ENCODE measurements around the gene TUSC7. TPM values are rescaled to one million over a fixed set of nuclear protein-coding genes. Genes with fewer than 3 reads are reported as not detected.

TUSC7 gene
- total and polyA plus RNA-seq, 12 donors = not detected

DNA sequence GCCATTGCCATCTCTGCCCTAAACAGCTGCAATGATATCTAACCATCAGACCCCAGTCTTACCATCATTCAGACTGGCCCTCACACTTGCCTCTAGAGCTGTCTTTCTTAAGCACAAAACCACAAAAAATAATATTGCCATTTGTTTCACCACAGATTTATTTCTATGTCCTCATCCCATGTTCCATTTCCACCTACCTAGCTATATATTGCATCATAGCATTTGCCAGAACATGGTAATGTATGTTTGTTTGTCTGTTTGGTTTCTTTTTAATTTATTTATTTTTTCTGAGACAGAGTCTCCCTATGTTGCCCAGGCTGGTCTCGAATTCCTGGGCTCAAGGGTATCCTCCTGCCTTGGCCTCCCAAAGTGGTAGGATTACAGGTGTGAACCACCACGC is 18.5 kb upstream of the TUSC7 start:
- TF ChIP-seq, protein P1, sequence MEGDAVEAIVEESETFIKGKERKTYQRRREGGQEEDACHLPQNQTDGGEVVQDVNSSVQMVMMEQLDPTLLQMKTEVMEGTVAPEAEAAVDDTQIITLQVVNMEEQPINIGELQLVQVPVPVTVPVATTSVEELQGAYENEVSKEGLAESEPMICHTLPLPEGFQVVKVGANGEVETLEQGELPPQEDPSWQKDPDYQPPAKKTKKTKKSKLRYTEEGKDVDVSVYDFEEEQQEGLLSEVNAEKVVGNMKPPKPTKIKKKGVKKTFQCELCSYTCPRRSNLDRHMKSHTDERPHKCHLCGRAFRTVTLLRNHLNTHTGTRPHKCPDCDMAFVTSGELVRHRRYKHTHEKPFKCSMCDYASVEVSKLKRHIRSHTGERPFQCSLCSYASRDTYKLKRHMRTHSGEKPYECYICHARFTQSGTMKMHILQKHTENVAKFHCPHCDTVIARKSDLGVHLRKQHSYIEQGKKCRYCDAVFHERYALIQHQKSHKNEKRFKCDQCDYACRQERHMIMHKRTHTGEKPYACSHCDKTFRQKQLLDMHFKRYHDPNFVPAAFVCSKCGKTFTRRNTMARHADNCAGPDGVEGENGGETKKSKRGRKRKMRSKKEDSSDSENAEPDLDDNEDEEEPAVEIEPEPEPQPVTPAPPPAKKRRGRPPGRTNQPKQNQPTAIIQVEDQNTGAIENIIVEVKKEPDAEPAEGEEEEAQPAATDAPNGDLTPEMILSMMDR (IDR thresholded peaks at IDR 0.05) = no peak
- Histone ChIP-seq H3K27me3 (no peaks in the 10 kb centered on the region), H3K4me3 (no peak overlapping the region), H3K27ac (no peak overlapping the region), H3K4me1 (no peaks in the 10 kb centered on the region), H3K9me3 (peaks cover 0 to 11% (median 0%) of the 10 kb centered on the region in 11 donors), H3K36me3 (no peaks in the 10 kb centered on the region)
- no peak for DNase-seq
- no peak for ATAC-seq
- 64 to 74% methylated on average over 2 of the region's 2 CpGs for WGBS, 2 donors
- intact Hi-C loops (cut with DNase I) = no loop called here

- Histone ChIP-seq H3K27me3 (no peaks in the 10 kb centered on the region), H3K36me3 (no peaks in the 10 kb centered on the region), H3K27ac (no peak overlapping the region), H3K4me3 (no peak overlapping the region), H3K4me1 (no peaks in the 10 kb centered on the region), H3K9me3 (no peaks in the 10 kb centered on the region)
- intact Hi-C loops (cut with DNase I) = no loop called here
- TF ChIP-seq, protein P1 (IDR thresholded peaks at IDR 0.05) = no peak
- ATAC-seq (no peak), DNase-seq (no peak)
Observed at GRCh38 chr3:116701070-116701469, 8.5 kb upstream of the TUSC7 start.

DNA sequence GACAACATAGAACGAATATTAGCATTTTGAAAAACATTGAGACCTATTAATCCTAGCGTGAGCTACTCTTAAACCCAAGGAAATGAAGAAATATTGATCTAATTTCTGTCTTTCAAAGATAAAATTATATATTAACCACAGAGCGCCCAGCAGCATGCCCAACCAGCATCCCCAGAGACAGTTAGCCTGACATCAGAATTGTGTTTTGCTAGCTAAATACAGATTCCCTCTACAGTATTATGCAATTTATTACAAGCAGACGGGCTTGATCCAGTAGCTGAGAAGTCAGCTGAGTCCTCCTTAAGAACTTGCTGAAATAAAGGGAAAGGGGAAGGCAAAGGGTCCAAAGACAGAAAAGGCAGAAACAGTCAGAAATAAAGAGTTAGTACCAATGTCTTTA is 7.2 kb upstream of the TUSC7 start:
- no peak for ATAC-seq
- Histone ChIP-seq H3K36me3 (no peaks in the 10 kb centered on the region), H3K9me3 (no peaks in the 10 kb centered on the region), H3K27ac (no peak overlapping the region), H3K4me3 (no peak overlapping the region), H3K4me1 (no peaks in the 10 kb centered on the region), H3K27me3 (no peaks in the 10 kb centered on the region)
- intact Hi-C loops (cut with DNase I) = no loop called here
- TF ChIP-seq, protein P1 (IDR thresholded peaks at IDR 0.05) = no peak
- DNase-seq = no peak
- WGBS, 2 donors = 83 to 88% methylated on average over 4 of the region's 4 CpGs

DNA sequence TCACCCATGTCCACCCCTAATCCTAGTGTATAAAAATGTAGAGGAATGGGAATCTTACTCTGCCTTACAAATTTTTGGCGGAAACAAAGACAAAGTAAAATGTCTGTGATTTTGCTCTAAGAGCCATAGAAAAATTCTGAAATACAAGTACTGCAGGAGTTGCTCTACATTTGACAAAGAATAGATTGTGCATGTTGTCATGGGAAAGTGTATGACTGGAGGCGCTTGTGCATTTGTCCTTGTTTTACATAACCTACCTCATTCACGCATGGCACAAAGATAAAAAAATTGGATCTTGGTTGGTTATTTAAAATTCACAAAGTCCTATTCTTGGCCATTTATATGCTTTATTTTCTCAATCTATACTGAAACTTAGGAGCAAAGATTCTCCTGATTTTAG is 2.0 kb upstream of the TUSC7 start:
- no peak for ATAC-seq
- no peak for DNase-seq
- intact Hi-C loops (cut with DNase I) = loop anchor here in 1 of 10 donors (2.0 kb wide), 1 partner anchor 43 kb away; no protein-coding TSS in a partner anchor
- Histone ChIP-seq H3K4me3 (no peak overlapping the region), H3K4me1 (no peaks in the 10 kb centered on the region), H3K27me3 (no peaks in the 10 kb centered on the region), H3K9me3 (no peaks in the 10 kb centered on the region), H3K27ac (no peak overlapping the region), H3K36me3 (no peaks in the 10 kb centered on the region)
- TF ChIP-seq, protein P1 (IDR thresholded peaks at IDR 0.05) = no peak
- WGBS, 2 donors = 90 to 94% methylated on average over 3 of the region's 3 CpGs

- Histone ChIP-seq H3K36me3 (no peaks in the 10 kb centered on the region), H3K9me3 (no peaks in the 10 kb centered on the region), H3K27me3 (no peaks in the 10 kb centered on the region), H3K4me1 (no peaks in the 10 kb centered on the region), H3K4me3 (no peak overlapping the region), H3K27ac (no peak overlapping the region)
- TF ChIP-seq, protein P1 (IDR thresholded peaks at IDR 0.05) = no peak
- ATAC-seq = no peak
- WGBS, 2 donors = 49 to 53% methylated on average over 4 of the region's 4 CpGs
- intact Hi-C loops (cut with DNase I) = no loop called here
- no peak for DNase-seq
Observed at GRCh38 chr3:116716490-116716889, 6.9 kb downstream of the TUSC7 start.
